M059J (cell line): ENCODE results near the gene GPR157. TPM values are rescaled to one million over a fixed set of nuclear protein-coding genes. Genes with fewer than 3 reads are reported as not detected.

Experiments
- DNase-seq: peaks from one replicate; pipeline ENCODE4 v3.0.0-alpha.2; 2012; ENCODE audit warnings: low read depth
- total RNA-seq: library from RNA; depleted of rRNA; stranded (reverse); fragments of >200 nt; shearing (Covaris generic); gene quantifications from 2 replicates; pipeline ENCODE4 v1.2.3, GENCODE V29; 2014; rRNA removed

GPR157 gene
- total RNA-seq, 1 experiment from 2014 or later = 2.9 TPM

- DNase-seq = peak; percentile 80
Observed at GRCh38 chr1:9062021-9062471, 66.9 kb downstream of the GPR157 start.

GRCh38 chr1:9061252-9061960, 67.5 kb downstream of the GPR157 start:
- DNase-seq = peak; percentile 48

GRCh38 chr1:9059891-9060744, 68.8 kb downstream of the GPR157 start:
- DNase-seq = no peak

- peak; percentile 22 for DNase-seq
Observed at GRCh38 chr1:9058465-9058864, 70.4 kb downstream of the GPR157 start.

GRCh38 chr1:9057851-9058250, 71.1 kb downstream of the GPR157 start:
- DNase-seq = no peak

- no peak for DNase-seq
Observed at GRCh38 chr1:9052272-9053049, 76.4 kb downstream of the GPR157 start.

GRCh38 chr1:9051379-9051778, 77.5 kb downstream of the GPR157 start:
- DNase-seq = no peak

- DNase-seq = no peak
Observed at GRCh38 chr1:9050803-9051202, 78.1 kb downstream of the GPR157 start.

Other genes with a start within 250 kb of the GPR157 start
- not detected in 2 replicates for gene CA6, start 183.2 kb downstream of the GPR157 start, total RNA-seq
- not detected in 2 replicates for gene SLC2A7, start 102.7 kb downstream of the GPR157 start, total RNA-seq
- 4.2 and 7.1 TPM in 2 replicates for gene SLC2A5, start 59.5 kb downstream of the GPR157 start, total RNA-seq
- 7.7 and 15.9 TPM in 2 replicates for gene H6PD, start 105.7 kb upstream of the GPR157 start, total RNA-seq
- gene SPSB1, start 163.8 kb upstream of the GPR157 start, total RNA-seq = 9.2 and 14.3 TPM in 2 replicates